ENCODE measurements around the gene UCHL1.

DNA sequence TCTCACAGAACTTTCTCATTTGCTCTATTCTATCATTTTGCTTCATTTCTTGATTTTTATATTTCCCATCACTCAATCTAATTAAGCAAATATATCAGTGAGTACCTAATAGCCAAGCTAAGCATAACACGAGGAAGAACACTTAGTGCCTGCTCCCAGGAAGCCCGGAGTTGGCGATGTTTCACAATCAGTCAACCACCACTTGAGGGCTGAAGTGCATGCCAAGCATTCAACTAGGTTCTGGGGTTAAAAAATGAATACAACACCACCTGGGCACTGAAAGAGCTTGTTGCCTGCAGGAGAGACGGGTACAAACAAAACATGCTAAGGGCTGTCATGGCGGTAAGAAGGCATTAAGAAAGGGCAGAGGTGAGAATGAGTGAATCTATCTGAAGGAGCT lies 47.5 kb downstream of the UCHL1 start:
- TF ChIP-seq EZH2 (IDR thresholded peaks at IDR 0.05) (no peak), POLR2AphosphoS5 (IDR thresholded peaks at IDR 0.05; ENCODE audit: borderline replicate concordance, low read depth, low read length) (no peak)

All from SK-N-MC (cell line).